A673 (cell line): ENCODE results near the gene KRT73.

ENCODE experiments used
- EZH2 ChIP-seq: fragments of 200-600 bp; sonication (generic); IDR thresholded peaks from 2 replicates; pipeline ENCODE4 v1.6.1; 2017; ENCODE audit warnings: borderline replicate concordance, low read depth, mild to moderate bottlenecking, mixed read lengths, antibody characterized with exemption, low read length; ENCODE audit not compliant: poor library complexity, severe bottlenecking
- TF ChIP-seq, protein P1 (sequence below): fragments of 300-800, 200-600 bp; sonication (generic); conservative IDR thresholded peaks from 2 replicates; pipeline ENCODE4 v1.5.1; 2017; ENCODE audit warnings: low read depth, mild to moderate bottlenecking, antibody characterized with exemption, low read length, moderate library complexity, mixed read lengths

DNA sequence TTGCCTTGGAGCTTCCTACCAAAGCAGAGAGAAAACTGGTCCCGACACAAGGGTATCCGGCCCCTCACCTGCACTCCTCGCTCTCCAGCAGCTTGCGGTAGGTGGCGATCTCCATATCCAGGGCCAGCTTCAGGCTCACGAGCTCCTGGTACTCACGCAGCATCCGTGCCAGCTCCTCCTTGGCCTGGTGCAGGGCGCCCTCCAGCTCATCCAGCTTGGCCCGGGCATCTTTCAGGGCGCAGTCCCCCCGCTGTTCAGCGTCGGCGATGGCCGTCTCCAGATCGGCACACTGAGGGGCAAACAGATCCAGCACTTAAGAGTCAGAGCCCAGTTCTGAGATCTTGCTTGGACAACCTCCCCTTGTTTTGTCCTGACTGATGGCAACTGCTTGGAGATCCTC is 30.8 kb downstream of the KRT73 start:
- TF ChIP-seq, protein P1, sequence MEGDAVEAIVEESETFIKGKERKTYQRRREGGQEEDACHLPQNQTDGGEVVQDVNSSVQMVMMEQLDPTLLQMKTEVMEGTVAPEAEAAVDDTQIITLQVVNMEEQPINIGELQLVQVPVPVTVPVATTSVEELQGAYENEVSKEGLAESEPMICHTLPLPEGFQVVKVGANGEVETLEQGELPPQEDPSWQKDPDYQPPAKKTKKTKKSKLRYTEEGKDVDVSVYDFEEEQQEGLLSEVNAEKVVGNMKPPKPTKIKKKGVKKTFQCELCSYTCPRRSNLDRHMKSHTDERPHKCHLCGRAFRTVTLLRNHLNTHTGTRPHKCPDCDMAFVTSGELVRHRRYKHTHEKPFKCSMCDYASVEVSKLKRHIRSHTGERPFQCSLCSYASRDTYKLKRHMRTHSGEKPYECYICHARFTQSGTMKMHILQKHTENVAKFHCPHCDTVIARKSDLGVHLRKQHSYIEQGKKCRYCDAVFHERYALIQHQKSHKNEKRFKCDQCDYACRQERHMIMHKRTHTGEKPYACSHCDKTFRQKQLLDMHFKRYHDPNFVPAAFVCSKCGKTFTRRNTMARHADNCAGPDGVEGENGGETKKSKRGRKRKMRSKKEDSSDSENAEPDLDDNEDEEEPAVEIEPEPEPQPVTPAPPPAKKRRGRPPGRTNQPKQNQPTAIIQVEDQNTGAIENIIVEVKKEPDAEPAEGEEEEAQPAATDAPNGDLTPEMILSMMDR: no peak
- no peak for TF ChIP-seq EZH2
